HUDEP-2 (cell line): Measurements from ENCODE around the gene CYP27C1.
"Not testable (repeated sequence)": the region's sequence is repeated elsewhere in the genome, so short reads cannot be mapped to it uniquely, and the experiment has no call there.

Source experiments
- DNase-seq, 76 experiments: peaks; one replicate each; lab custom pipeline; 2025; ENCODE audit not compliant: unreplicated experiment in 76 of 76; lab: John Stamatoyannopoulos, UW

The CYP27C1 gene

GRCh38 chr2:127175041-127175721 is 44.9 kb downstream of the CYP27C1 start:
- no peak for DNase-seq

GRCh38 chr2:127174640-127175039 is 45.5 kb downstream of the CYP27C1 start:
- no peak for DNase-seq

DNA sequence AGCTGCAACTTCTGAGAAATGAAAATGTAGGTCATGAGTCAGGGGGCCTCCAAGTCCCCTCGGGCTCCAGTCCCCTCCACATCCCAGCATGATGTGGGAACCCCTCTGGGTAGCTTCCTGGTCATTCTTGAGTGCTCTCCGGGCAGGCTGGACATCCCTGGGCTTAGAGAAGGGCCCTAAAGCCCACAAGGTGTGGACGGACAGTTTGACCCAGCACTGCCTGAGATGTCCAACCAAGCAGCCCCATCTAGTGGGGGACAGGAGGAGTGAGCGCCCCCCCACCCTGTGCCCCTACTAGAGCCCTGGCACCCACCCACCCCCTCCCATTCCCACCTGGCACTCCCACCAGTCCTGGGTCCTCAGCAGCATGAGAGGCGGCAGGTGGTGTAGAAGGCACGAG is 46.0 kb downstream of the CYP27C1 start:
- peak in 1 of 76 experiments; percentile 2 for DNase-seq

DNA sequence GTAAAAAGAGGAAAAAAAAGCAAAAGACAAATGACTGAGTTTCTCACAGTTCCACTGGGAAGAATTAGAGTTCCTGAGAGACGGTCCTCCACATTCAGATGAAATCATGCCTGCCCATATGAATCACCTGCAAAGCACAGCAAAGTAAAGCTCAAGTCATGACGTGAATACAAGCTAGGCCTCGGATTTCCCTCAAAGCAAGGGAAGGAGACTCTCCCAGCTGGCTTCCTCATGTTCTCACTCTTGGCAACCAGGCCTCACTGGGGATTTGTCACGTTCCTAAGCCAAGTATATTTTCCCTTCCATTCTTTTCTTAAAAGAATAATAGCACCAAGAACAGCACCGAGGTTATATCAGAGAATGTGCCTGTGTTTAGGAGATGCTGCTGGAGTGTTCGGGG is 47.0 kb downstream of the CYP27C1 start:
- DNase-seq, result no peak

DNA sequence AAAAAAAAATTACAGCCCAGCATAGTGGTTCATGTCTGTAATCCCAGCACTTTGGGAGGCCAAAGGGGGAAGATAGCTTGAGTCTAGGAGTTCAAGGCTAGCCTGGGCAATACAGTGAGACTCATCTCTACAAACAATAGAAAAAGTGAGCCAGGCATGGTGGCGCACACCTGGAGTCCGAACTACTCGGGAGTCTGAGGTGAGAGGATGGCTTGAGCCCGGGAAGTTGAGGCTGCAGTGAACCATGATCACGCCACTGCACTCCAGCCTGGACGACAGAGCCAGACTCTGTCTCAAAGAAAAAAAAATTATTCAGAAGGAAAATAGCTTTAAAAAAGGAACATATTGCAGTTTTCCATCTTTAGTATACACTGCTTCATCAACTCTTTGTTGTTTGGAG is 47.8 kb downstream of the CYP27C1 start:
- DNase-seq, result no peak

GRCh38 chr2:127170452-127171197 is 49.5 kb downstream of the CYP27C1 start:
- DNase-seq, result no peak

GRCh38 chr2:127170021-127170420 is 50.1 kb downstream of the CYP27C1 start:
- no peak for DNase-seq

DNA sequence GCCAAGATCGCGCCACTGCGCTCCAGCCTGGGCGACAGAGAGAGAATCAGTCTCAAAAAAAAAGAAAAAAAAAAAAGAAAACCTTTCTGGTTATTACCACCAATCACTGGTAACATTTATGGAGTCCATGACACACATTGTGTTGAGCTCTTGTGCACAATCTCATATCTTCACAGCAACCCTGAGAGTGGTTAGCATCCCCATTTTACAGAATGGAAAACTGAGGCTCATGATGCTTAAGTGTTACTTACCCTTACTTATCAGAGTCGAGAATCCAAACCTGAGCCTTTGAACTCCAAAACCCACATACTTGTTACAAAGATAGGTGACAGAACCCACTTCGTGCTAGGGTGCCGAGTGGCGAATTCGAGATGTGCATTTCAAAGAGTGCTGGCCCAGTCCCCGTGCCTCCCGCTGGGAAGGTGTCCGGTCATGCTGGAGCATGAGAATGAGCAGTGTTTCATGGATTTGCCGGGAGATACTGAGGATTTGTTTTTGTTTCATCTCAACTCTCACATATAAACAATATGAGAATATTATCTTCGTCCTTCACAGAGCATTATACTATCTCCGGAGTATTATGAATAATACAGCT is 50.9 kb downstream of the CYP27C1 start:
- no peak for DNase-seq

GRCh38 chr2:127166231-127166860 is 53.8 kb downstream of the CYP27C1 start:
- no peak for DNase-seq

- DNase-seq, result no peak
These were observed 54.6 kb downstream of the CYP27C1 start for GRCh38 chr2:127165539-127165935.

DNA sequence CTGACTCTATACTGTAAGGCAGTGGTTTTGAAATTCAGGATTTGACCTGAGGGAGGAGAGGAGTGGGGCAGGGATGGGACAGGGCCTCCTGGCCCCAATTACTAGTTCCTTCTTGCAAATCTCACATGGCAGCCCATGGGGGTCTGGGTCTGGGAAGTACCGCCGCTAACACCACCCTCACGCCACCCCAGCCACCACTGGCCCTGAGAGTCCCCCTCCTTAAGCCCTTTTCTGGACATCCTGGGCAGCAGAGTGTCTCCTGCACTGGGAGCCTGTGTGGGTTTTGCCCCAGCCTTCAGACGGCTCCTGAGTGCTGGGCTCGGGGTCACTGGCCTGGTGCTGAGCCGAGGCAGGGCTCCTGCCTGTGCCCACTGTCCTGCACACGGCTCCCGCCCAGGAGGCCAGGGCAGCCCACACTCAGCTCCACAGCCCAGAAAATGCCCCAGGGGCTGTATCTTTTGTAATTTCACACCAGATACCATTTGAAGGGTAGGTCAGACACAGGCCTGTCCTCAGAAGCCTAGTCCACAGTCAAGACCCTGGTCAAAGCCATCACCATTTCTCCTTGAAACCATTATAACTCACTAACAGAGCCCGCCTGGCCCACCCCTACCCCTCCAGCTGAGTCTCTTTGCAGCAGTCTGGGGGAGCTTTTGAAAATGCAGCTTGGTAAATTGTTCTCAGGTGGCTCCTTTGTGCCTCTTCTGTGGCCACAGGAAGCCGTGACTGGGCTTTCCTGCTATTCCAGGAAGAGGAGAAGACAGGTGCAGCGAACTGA is 55.1 kb downstream of the CYP27C1 start:
- DNase-seq, result no peak

GRCh38 chr2:127163921-127164320 is 56.2 kb downstream of the CYP27C1 start:
- no peak for DNase-seq

GRCh38 chr2:127163090-127163406 is 57.1 kb downstream of the CYP27C1 start:
- not testable (repeated sequence) for DNase-seq

GRCh38 chr2:127162261-127163089 is 57.6 kb downstream of the CYP27C1 start:
- no peak for DNase-seq

DNA sequence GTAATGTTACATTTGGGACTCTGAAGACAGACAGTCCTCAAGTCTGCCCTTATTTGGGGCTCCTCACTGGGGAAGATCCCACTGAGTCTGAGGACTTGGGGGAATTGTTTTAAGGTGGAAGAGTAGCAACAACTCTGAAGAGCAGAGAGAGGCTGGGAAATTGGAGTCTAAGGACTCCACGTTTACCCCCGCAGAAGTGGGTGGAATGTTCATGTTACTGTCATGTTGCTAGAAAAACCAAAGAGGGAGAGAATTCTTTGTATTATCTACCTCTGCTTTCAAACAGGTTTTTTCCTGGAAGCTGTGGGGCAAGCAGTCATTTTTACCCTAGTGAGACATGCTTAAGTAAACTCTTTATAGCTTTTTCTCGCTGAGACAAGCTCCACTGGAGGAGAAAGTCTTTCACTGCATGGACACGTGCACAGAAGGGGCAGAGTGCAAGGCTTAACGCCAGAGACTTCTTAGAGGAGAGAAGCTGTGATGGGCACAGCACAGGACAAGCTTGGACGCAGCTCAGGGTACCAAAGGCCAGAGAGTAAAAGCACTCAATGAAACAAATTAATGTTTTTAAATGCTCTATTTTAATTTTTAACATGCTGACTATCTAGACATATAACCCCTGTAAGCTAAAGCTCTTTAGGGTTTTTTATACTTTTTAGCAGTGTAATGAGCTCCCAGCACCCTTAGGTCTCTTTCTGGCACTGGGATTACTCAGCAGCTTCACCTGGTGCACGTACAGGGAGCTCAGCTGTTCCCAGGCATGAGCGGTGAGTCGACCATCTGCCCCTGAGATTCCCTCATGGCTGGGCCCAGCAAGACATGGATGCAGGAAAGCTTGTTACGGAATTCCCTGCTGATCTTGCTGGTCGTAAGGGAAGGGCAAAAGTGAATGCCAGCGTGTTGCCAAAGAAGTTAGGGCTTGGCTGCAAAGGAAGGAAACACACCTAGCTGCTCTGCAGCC is 58.6 kb downstream of the CYP27C1 start:
- no peak for DNase-seq

DNA sequence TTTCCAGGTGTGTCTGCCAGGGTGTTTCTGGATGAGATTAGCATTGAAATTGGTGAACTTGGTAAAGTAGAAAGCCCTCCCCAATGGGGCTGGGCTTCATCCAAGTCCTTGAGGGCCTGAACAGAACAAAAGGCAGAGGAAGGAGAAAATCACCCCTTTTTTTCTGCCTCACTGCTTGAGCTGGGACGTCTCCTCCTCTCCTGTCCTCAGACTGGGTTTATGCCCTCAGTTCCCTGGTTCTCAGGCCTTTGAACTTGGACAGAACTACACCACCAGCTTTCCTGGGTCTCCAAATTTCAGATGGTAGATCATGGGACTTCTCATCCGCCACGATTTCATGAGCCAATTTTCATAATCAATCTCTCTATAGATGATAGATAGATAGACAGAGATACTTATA is 59.4 kb downstream of the CYP27C1 start:
- DNase-seq, result no peak

DNA sequence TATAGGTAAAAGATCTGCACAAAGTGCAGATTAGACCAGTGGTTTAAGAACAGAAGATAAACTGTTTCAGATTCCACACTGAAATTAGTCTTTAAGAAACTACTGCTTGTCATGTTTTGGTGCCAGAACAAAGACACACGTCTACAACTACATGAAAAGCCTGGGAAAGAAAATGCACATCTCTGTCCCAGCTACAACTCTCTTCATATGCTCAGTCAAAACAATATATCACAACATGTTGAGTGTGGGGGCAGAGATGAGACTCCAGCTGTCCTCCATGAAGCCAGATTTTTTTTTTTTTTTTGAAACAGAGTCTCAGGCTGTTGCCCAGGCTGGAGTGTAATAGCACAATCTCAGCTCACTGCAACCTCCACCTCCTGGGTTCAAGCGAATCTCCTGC is 60.6 kb downstream of the CYP27C1 start:
- DNase-seq, result no peak

GRCh38 chr2:127158614-127159290 is 61.3 kb downstream of the CYP27C1 start:
- no peak for DNase-seq
